ENCODE results near the gene SELENOO.

DNA sequence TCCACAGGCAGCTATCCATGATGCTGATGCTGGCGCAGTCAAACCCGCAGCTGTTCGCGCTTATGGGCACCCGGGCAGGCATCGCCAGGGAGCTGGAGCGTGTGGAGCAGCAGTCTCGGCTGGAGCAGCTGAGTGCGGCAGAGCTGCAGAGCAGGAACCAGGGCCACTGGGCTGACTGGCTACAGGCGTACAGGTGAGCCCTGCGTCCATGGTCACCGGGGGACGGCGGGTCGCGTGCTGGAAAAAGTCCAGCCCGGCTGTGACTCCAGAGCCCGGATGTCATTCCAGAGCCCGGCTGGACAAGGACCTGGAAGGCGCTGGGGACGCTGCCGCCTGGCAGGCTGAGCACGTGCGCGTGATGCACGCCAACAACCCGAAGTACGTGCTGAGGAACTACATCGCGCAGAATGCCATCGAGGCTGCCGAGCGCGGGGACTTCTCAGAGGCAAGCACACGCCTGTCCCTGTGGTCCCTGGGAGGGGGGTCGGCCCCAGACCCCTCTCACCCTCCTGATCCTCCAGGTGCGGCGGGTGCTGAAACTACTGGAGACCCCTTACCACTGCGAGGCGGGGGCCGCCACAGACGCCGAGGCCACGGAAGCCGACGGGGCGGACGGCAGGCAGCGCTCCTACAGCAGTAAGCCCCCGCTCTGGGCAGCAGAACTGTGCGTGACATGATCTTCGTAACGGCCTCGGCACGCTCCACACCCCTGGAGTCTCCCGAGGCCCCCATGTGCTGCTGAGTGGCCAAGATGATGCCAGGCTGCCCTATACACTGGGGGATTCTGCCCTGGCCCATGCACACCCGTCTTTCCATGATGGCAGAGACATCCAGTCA is 16.1 kb downstream of the SELENOO start:
- TF ChIP-seq CTCF (IDR thresholded peaks at IDR 0.05) (no peak), POLR2A (IDR thresholded peaks at IDR 0.05) (no peak)

Data from right lobe of liver (tissue), 4 donors.